Measurements from ENCODE around the gene SURF4.

SURF4 gene

DNA sequence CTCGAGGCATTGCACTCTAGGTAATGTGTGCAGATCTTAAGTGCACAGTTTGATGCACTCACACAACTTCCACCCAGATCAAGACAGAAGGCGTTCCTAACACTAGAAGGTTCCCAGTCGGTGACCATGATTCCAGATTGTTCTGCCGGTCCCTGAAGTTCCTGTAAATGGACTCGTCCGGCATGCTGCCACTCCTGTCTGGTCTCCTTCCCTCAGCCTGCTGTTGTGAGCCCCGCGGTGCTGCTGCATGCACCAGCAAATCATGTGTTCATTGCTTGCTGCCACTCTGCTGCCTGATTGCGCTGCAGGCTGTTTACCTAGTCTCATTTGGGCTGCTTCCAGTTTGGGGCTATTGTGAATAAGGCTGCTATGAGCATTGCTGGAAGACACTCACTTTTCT is 11.8 kb upstream of the SURF4 start:
- no peak for DNase-seq (ENCODE audit: low read depth)
- H3K4me3 ChIP-seq (ENCODE audit: low read depth, low read length): no peak overlapping the region
- TF ChIP-seq, protein P1, sequence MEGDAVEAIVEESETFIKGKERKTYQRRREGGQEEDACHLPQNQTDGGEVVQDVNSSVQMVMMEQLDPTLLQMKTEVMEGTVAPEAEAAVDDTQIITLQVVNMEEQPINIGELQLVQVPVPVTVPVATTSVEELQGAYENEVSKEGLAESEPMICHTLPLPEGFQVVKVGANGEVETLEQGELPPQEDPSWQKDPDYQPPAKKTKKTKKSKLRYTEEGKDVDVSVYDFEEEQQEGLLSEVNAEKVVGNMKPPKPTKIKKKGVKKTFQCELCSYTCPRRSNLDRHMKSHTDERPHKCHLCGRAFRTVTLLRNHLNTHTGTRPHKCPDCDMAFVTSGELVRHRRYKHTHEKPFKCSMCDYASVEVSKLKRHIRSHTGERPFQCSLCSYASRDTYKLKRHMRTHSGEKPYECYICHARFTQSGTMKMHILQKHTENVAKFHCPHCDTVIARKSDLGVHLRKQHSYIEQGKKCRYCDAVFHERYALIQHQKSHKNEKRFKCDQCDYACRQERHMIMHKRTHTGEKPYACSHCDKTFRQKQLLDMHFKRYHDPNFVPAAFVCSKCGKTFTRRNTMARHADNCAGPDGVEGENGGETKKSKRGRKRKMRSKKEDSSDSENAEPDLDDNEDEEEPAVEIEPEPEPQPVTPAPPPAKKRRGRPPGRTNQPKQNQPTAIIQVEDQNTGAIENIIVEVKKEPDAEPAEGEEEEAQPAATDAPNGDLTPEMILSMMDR (conservative IDR thresholded peaks at IDR 0.05; ENCODE audit: low read depth, low read length): no peak

DNA sequence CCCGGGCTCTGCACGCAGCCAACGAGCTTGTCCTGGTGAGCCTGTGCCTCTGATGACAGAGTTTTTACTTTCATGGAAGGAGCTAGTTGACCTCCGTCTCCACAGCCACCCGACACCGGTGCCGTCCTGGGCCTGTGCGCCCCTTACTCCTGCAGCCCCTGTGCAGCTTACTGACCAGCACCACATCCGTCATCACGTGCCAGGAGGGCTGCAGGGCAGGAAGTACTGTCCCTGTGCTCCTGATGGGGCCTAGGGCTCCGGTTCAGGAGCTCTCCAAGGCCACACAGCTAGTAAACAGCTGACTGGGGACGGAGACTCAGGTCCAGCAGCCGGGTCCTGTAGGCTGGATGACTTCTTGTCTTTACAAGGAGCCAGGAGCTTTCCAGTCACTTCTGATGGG is 10.5 kb upstream of the SURF4 start:
- no peak for DNase-seq (ENCODE audit: low read depth)
- TF ChIP-seq, protein P1 (conservative IDR thresholded peaks at IDR 0.05; ENCODE audit: low read depth, low read length): no peak
- no peak overlapping the region for H3K4me3 ChIP-seq (ENCODE audit: low read depth, low read length)

DNA sequence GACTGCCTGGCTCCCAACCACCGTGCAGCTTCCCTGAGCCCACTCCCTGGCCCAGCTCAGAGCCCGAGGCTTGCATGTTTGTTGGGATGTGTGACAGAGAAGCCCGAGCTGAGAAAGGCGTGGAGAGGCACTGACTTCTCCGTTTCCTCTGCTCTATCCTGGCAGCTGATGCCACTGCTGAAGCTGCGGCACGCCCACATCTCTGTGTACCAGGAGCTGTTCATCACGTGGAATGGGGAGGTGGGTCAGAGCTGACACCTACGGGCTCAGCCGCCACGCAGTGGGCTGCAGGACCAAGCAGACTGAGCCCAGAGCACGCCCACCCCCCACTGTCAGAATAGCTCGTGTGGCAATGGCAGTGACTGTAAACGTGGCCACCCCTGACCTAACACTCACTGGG is 9.6 kb upstream of the SURF4 start:
- H3K4me3 ChIP-seq (ENCODE audit: low read depth, low read length): no peak overlapping the region
- TF ChIP-seq, protein P1 (conservative IDR thresholded peaks at IDR 0.05; ENCODE audit: low read depth, low read length): no peak
- DNase-seq (ENCODE audit: low read depth): no peak

DNA sequence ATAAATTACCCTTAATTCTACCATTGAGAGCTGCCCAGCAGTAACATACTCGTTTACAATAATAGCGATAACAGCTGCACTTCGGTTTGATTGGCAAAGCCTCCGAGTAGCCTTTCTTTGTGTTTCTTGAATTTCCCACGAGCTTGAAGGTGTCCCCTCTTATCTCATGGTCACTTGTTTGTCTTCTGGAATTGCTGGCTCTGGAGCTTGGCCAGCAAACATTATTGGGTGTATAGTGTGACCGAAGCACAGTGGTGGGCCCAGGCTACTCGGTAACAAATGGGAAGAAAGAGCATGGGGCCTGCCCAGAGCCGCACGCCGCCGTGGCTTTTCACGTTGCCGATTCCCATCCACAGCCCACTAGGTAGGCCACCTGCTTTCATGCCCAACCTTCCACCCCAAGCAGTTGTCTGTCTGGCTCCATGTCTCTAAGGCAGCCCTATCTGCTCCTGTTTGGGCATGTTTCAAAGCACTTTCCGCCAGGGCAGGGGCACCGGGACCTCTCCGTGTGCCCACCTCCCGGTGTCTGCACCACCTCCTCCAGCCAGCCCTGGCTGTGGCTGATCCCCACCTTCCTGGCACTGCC is 9.0 kb upstream of the SURF4 start:
- DNase-seq (ENCODE audit: low read depth): no peak
- TF ChIP-seq, protein P1 (conservative IDR thresholded peaks at IDR 0.05; ENCODE audit: low read depth, low read length): no peak
- H3K4me3 ChIP-seq (ENCODE audit: low read depth, low read length): no peak overlapping the region

DNA sequence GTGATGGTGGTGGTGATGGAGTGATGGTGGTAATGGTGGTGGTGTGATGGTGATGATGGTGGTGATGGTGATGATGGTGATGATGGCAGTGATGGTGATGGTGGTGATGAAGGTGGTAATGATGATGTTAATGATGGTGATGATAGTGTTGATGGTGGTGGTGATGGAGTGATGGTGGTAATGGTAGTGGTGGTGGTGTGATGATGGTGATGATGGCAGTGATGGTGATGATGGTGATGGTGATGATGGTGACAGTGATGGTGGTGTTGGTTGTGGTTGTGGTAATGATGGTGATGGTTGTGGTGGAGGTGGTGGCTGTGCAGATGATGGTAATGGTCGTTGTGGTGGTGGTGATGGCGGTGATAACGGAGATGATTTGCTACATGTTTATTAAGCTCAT is 7.6 kb upstream of the SURF4 start:
- TF ChIP-seq, protein P1 (conservative IDR thresholded peaks at IDR 0.05; ENCODE audit: low read depth, low read length): no peak
- no peak for DNase-seq (ENCODE audit: low read depth)
- H3K4me3 ChIP-seq (ENCODE audit: low read depth, low read length): no peak overlapping the region

DNA sequence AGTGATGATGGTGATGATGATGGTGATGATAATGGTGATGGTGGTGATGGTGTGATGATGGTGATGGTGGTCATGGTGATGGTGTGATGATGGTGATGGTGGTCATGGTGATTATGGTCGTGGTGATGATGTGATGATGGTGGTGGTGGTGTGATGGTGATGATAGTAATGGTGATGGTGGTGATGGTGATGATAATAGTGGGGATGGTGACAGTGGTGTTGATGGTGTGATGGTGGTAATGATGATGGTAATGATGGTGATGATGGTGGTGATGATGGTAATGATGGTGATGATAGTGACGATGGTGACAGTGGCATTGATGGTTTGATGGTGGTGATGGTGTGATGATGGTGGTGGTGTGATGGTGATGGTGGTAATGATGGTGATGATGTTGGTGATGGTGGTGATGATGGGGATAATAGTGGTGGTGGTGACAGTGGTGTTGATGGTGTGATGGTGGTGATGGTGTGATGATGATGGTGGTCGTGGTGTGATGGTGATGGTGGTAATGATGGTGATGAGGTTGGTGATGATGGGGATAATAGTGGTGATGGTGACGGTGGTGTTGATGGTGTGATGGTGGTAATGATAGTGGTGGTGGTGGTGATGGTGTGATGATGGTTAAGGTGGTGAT is 6.8 kb upstream of the SURF4 start:
- TF ChIP-seq, protein P1 (conservative IDR thresholded peaks at IDR 0.05; ENCODE audit: low read depth, low read length): no peak
- DNase-seq (ENCODE audit: low read depth): no peak
- H3K4me3 ChIP-seq (ENCODE audit: low read depth, low read length): no peak overlapping the region

DNA sequence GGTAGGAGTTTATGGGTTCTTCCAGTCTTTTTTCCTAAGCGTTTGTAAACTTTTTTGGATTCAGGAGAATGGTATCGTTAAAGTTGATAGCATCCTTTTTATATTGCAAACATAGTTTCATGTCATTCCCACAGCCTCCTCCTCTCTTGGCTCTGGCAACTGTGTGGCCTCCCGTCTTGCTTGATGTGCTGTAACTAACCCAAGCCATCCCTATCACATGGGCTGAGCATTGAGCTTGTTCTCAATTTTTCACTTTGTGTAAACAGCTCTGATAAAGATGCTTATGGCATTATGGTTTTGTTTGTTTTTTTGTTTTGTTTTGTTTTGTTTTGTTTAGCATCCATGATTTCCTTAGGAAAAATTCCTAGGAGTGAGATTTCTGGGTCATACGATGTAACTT is 4.9 kb upstream of the SURF4 start:
- no peak for DNase-seq (ENCODE audit: low read depth)
- no peak overlapping the region for H3K4me3 ChIP-seq (ENCODE audit: low read depth, low read length)
- TF ChIP-seq, protein P1 (conservative IDR thresholded peaks at IDR 0.05; ENCODE audit: low read depth, low read length): no peak

Data from choroid plexus epithelial cell (primary cell).